ENCODE data around the gene CYB5RL.
"Not testable (repeated sequence)": the region's sequence is repeated elsewhere in the genome, so short reads cannot be mapped to it uniquely, and the experiment has no call there.

The CYB5RL gene

DNA sequence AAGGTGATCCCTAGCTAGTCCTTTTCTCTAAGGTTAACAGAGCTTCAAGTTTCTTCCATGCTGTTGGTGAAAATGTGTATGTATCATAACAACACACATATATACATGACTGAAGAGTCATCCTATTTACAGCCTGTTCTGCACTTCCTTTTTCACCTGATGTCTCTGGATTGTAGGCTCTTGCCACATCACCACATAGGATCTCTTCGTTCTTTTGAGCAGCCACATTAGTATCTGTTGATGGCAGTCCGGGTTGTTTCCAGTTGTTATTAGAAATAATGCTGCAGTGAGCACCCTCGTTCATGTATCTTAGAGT is 19.8 kb upstream of the CYB5RL start:
- Mint-ChIP-seq H3K9me3 (no peaks in the 10 kb centered on the region), H3K4me1 (peaks cover 35% of the 10 kb centered on the region), H3K36me3 (ENCODE audit: low read depth) (peaks cover 46% of the 10 kb centered on the region), H3K4me3 (no peak overlapping the region), H3K27me3 (ENCODE audit: low read depth) (no peaks in the 10 kb centered on the region), H3K27ac (peak overlapping the region; percentile 82 to 96 (median 88))
- TF ChIP-seq, protein P1, sequence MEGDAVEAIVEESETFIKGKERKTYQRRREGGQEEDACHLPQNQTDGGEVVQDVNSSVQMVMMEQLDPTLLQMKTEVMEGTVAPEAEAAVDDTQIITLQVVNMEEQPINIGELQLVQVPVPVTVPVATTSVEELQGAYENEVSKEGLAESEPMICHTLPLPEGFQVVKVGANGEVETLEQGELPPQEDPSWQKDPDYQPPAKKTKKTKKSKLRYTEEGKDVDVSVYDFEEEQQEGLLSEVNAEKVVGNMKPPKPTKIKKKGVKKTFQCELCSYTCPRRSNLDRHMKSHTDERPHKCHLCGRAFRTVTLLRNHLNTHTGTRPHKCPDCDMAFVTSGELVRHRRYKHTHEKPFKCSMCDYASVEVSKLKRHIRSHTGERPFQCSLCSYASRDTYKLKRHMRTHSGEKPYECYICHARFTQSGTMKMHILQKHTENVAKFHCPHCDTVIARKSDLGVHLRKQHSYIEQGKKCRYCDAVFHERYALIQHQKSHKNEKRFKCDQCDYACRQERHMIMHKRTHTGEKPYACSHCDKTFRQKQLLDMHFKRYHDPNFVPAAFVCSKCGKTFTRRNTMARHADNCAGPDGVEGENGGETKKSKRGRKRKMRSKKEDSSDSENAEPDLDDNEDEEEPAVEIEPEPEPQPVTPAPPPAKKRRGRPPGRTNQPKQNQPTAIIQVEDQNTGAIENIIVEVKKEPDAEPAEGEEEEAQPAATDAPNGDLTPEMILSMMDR (IDR thresholded peaks at IDR 0.05; ENCODE audit: unreplicated experiment in 3 of 3) = no peak

DNA sequence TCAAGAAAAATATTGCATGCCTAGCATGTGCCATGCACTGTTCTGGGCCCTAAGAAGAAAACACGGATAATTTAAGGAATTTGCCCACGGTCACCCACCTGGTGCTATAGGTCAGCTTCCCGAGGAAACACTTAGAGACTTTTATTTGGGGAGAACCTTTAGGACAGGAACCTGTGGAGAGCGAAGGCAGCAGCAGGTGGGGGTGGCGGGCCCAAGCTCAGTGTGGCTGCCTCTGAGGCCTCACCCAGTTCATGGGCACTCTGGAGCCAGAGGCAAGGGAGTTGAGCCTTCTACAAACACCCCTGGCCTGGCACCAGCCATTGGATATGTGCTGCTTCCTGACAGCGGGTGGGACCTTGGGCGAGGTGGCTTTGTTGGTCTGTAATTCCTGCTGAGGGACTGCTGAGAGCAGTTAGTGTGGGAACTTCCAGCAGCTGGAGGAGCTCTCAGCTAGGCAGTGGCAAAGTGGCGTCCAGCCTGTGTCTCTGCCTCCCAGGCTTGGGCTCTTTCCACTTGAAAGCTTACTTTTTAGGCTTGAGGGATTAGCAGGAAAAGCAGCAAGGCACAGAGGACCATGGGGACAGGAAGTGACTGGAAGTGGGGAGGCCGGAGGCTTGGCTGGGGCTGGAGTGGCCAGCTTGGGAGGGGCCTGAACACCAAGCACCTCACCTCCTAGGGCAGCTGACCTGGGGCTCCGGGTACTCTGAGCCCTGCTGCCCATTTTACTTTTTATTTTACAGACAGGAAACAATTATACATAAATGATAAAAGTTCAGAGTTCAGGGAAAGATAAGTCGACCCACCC is 19.3 kb upstream of the CYB5RL start:
- peaks cover 50% of the 10 kb centered on the region for H3K36me3 Mint-ChIP-seq (ENCODE audit: low read depth)
- TF ChIP-seq, protein P1 (IDR thresholded peaks at IDR 0.05; ENCODE audit: unreplicated experiment in 3 of 3) = no peak
- no peaks in the 10 kb centered on the region for H3K27me3 Mint-ChIP-seq (ENCODE audit: low read depth)
- H3K4me3 Mint-ChIP-seq = no peak overlapping the region
- H3K27ac Mint-ChIP-seq = peak overlapping the region in 2 of 3 experiments; percentile 82 to 96
- no peaks in the 10 kb centered on the region for H3K9me3 Mint-ChIP-seq
- H3K4me1 Mint-ChIP-seq = peaks cover 33% of the 10 kb centered on the region

DNA sequence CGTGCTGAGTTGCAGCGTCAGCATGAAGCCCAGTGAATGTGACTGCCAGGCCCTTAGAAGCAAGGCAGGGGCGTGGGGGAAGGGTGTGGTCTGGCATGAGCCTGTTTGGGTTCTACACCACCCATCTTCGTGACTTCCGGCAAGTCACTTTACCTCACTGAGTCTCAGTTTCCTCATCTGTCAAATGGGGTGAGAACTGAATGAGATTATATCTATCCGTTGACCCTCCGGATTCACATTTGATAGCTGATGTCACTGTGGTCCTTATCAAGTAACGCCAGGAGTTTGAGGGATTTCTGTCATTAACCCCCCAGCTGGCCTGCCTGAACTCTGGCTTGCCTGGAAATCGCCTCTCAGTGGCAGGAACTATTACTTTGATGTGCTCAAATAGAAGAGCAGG is 15.7 kb upstream of the CYB5RL start:
- no peaks in the 10 kb centered on the region for H3K9me3 Mint-ChIP-seq
- H3K4me1 Mint-ChIP-seq = peaks cover 21% of the 10 kb centered on the region
- no peak overlapping the region for H3K4me3 Mint-ChIP-seq
- TF ChIP-seq, protein P1 (IDR thresholded peaks at IDR 0.05; ENCODE audit: unreplicated experiment in 3 of 3) = no peak
- H3K27me3 Mint-ChIP-seq (ENCODE audit: low read depth) = no peaks in the 10 kb centered on the region
- H3K27ac Mint-ChIP-seq = no peak overlapping the region
- peaks cover 73% of the 10 kb centered on the region for H3K36me3 Mint-ChIP-seq (ENCODE audit: low read depth)

DNA sequence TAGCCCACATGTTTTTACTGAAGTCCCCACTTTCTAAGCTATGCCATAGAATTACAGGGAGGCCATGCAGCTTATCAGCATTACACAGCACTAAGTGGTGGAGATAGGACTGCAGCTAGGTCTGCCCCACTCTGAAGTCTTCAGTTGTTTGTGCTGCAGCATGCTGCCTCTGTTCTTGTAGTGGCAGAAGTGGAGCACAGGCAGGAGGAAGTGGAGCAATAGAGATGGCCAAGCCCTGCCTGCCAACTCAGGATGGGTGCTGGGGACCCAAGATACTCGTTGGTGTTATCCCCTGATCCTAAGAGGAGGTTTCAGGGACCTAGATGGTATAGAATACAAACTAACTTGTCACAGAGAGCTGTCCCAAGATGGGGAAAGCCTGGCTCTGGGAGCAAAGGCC is 13.0 kb upstream of the CYB5RL start:
- Mint-ChIP-seq H3K9me3 (no peaks in the 10 kb centered on the region), H3K4me3 (no peak overlapping the region), H3K36me3 (ENCODE audit: low read depth) (peaks cover 80% of the 10 kb centered on the region), H3K27ac (no peak overlapping the region), H3K27me3 (ENCODE audit: low read depth) (no peaks in the 10 kb centered on the region), H3K4me1 (no peaks in the 10 kb centered on the region)
- TF ChIP-seq, protein P1 (IDR thresholded peaks at IDR 0.05; ENCODE audit: unreplicated experiment in 3 of 3) = no peak

DNA sequence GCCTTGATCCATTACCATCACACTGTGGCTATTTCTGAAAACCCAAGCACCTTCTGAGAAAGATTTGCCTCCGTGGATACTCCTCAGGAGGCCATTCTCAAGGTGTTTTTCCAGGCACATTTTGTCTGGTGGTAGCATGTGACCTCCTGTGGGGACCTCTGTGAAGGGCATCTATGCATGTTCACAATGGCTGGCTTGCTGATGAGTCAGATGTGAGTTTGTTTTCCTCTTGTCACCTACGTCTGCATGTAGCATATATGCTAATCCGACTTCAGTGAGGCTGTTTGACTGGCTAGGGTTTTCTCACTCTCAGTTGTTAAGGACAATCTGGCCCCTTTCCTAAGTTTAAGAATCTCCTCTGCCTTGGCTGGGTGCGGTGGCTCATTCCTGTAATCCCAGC is 8.1 kb upstream of the CYB5RL start:
- not testable (repeated sequence) for H3K27ac Mint-ChIP-seq; H3K4me1 Mint-ChIP-seq; H3K4me3 Mint-ChIP-seq; H3K27me3 Mint-ChIP-seq (ENCODE audit: low read depth); H3K9me3 Mint-ChIP-seq
- H3K36me3 Mint-ChIP-seq (ENCODE audit: low read depth) = peaks cover 73% of the 10 kb centered on the region

DNA sequence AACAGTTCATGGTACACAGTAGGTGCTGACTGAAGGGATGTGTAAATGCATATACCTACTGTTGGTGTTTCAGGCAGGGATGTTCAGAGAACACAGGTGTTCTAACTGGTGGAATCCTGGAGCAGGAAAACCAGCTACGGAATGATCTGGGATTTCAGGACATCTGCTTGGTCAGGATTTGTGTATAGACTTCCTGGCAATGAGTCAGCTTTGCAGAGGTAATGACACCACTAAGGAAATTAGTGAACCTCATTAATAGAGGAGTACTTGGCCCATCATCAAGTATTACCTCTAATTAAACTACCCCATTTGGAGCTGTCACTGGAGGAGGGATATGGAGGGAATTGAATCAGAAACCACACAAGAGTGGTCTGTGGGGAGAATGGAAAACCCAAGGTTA is 7.5 kb upstream of the CYB5RL start:
- H3K4me1 Mint-ChIP-seq = peaks cover 4% of the 10 kb centered on the region
- TF ChIP-seq, protein P1 (IDR thresholded peaks at IDR 0.05; ENCODE audit: unreplicated experiment in 3 of 3) = no peak
- H3K27ac Mint-ChIP-seq = no peak overlapping the region
- no peak overlapping the region for H3K4me3 Mint-ChIP-seq
- H3K9me3 Mint-ChIP-seq = no peaks in the 10 kb centered on the region
- H3K27me3 Mint-ChIP-seq (ENCODE audit: low read depth) = no peaks in the 10 kb centered on the region
- H3K36me3 Mint-ChIP-seq (ENCODE audit: low read depth) = peaks cover 72% of the 10 kb centered on the region

Data from nephron (organoid).